SU-DHL-6 (cell line): Measurements from ENCODE around the gene GNG7.
A peak's percentile ranks its signal among the peaks of the same experiment; 100 is the strongest.

Experiments
- H2AFZ ChIP-seq: fragments of 200-600 bp; sonication (generic); 2 replicates; pipeline ENCODE4 v1.6.1; 2014; ENCODE audit warnings: low read depth, mild to moderate bottlenecking, moderate library complexity, mixed read lengths, antibody characterized with exemption, low read length; ENCODE audit not compliant: severe bottlenecking
- H3F3A ChIP-seq: fragments of 200-600 bp; shearing (Covaris generic); 2 replicates; pipeline ENCODE4 v1.6.0; 2016; ENCODE audit warnings: antibody characterized with exemption, mild to moderate bottlenecking; ENCODE audit not compliant: insufficient read depth
- H3K27ac ChIP-seq: fragments of 200-600 bp; sonication (generic); 2 replicates; pipeline ENCODE4 v1.5.1; 2016; ENCODE audit warnings: low read depth, mild to moderate bottlenecking, low read length, moderate library complexity, mixed read lengths
- H3K27me3 ChIP-seq: fragments of 200-600 bp; sonication (generic), shearing (Covaris generic); 2 replicates; pipeline ENCODE4 v1.6.0; 2014; ENCODE audit warnings: mild to moderate bottlenecking, low read length
- H3K36me3 ChIP-seq: fragments of 200-600 bp; sonication (generic); 2 replicates; pipeline ENCODE4 v1.6.1; 2014; ENCODE audit warnings: mild to moderate bottlenecking, low read length, mixed read lengths
- H3K4me2 ChIP-seq: fragments of 300-600, 200-600 bp; shearing (Covaris generic), sonication (generic); 2 replicates; pipeline ENCODE4 v1.6.0; 2014; ENCODE audit warnings: low read length, low read depth, mild to moderate bottlenecking; ENCODE audit not compliant: poor library complexity, severe bottlenecking
- H3K4me3 ChIP-seq: fragments of 200-600 bp; sonication (generic); 2 replicates; pipeline ENCODE4 v1.5.1; 2014; ENCODE audit warnings: antibody characterized with exemption, low read length, mild to moderate bottlenecking, mixed read lengths; ENCODE audit not compliant: insufficient read depth, poor library complexity, severe bottlenecking
- H3K79me2 ChIP-seq: fragments of 200-600 bp; sonication (generic); 2 replicates; pipeline ENCODE4 v1.6.1; 2014; ENCODE audit warnings: mild to moderate bottlenecking, low read length, moderate library complexity; ENCODE audit not compliant: insufficient read depth
- H3K9ac ChIP-seq: fragments of 200-600 bp; sonication (generic); 2 replicates; pipeline ENCODE4 v1.7.0; 2014; ENCODE audit warnings: mild to moderate bottlenecking, low read length
- H3K9me2 ChIP-seq: fragments of 200-600 bp; sonication (generic); replicated peaks from 2 replicates; pipeline ENCODE4 v1.6.1; 2014; ENCODE audit warnings: low read length; ENCODE audit not compliant: insufficient read depth
- H3K9me3 ChIP-seq: fragments of 200-600 bp; sonication (generic); 2 replicates; pipeline ENCODE4 v1.6.1; 2014; ENCODE audit warnings: low read length, mixed read lengths; ENCODE audit not compliant: insufficient read depth
- H4K20me1 ChIP-seq: fragments of 200-600 bp; sonication (generic); 2 replicates; pipeline ENCODE4 v1.6.1; 2014; ENCODE audit warnings: low read depth, mild to moderate bottlenecking, antibody characterized with exemption, low read length, moderate library complexity, mixed read lengths
- CTCF ChIP-seq: fragments of 200-600 bp; sonication (generic); IDR thresholded peaks from one replicate; pipeline ENCODE4 v1.5.1; 2017; ENCODE audit warnings: antibody characterized with exemption, mild to moderate bottlenecking, low read length, moderate library complexity; ENCODE audit not compliant: insufficient read depth, poor library complexity, severe bottlenecking
- EZH2phosphoT487 ChIP-seq: fragments of 200-600 bp; sonication (generic), shearing (Covaris generic); conservative IDR thresholded peaks from 2 replicates; pipeline ENCODE4 v1.6.1; 2018; ENCODE audit warnings: mild to moderate bottlenecking, antibody characterized with exemption, low read length, moderate library complexity, mixed read lengths

The GNG7 gene

GRCh38 chr19:2618611-2619010 lies 83.9 kb downstream of the GNG7 start:
- Histone ChIP-seq H2AFZ (no peak overlapping the region), H3F3A (peaks cover 45% of the 10 kb centered on the region), H3K9me3 (peaks cover 3% of the 10 kb centered on the region; the same call in 1 of the 2 replicates), H3K9ac (peak overlapping the region; percentile 43; the same call in 1 of the 2 replicates), H3K79me2 (no peaks in the 10 kb centered on the region), H3K4me3 (peak overlapping the region; percentile 41), H3K27ac (peak overlapping the region; percentile 90), H3K9me2 (no peaks in the 10 kb centered on the region), H3K27me3 (no peaks in the 10 kb centered on the region), H4K20me1 (no peaks in the 10 kb centered on the region), H3K4me2 (peak overlapping the region; percentile 73), H3K36me3 (no peaks in the 10 kb centered on the region)
- TF ChIP-seq EZH2phosphoT487 (no peak), CTCF (no peak)

GRCh38 chr19:2617393-2618165 lies 84.9 kb downstream of the GNG7 start:
- TF ChIP-seq CTCF, result no peak
- no peak for TF ChIP-seq EZH2phosphoT487
- Histone ChIP-seq H3K4me2 (peak overlapping the region; percentile 73), H3F3A (peaks cover 35% of the 10 kb centered on the region), H3K79me2 (no peaks in the 10 kb centered on the region), H2AFZ (no peak overlapping the region), H3K27me3 (no peaks in the 10 kb centered on the region), H3K36me3 (no peaks in the 10 kb centered on the region), H3K4me3 (no peak overlapping the region), H3K27ac (peak overlapping the region; percentile 90), H4K20me1 (no peaks in the 10 kb centered on the region), H3K9me2 (no peaks in the 10 kb centered on the region), H3K9me3 (no peaks in the 10 kb centered on the region), H3K9ac (peak overlapping the region; percentile 27; the same call in 1 of the 2 replicates)

- Histone ChIP-seq H2AFZ (peak overlapping the region; percentile 29), H3K4me2 (peak overlapping the region; percentile 18), H3K36me3 (no peaks in the 10 kb centered on the region), H3K9me2 (no peaks in the 10 kb centered on the region), H3K27me3 (no peaks in the 10 kb centered on the region), H3F3A (peaks cover 31% of the 10 kb centered on the region), H3K79me2 (no peaks in the 10 kb centered on the region), H3K4me3 (no peak overlapping the region), H3K9ac (peak overlapping the region; percentile 27; the same call in 1 of the 2 replicates), H3K27ac (no peak overlapping the region), H4K20me1 (no peaks in the 10 kb centered on the region), H3K9me3 (no peaks in the 10 kb centered on the region)
- TF ChIP-seq EZH2phosphoT487, result no peak
- TF ChIP-seq CTCF, result no peak
Observed at GRCh38 chr19:2616741-2617392, 85.6 kb downstream of the GNG7 start.
